ENCODE measurements around the gene MAL. TPM values are rescaled to one million over a fixed set of nuclear protein-coding genes. Genes with fewer than 3 reads are reported as not detected.

MAL gene
- total and polyA plus RNA-seq, 2 experiments from 2014 or later = not detected

- no peaks in the 10 kb centered on the region for H3K4me1 ChIP-seq (ENCODE audit: low read depth)
- no peaks in the 10 kb centered on the region for H3K9me3 ChIP-seq (ENCODE audit: low read depth)
- no peak for DNase-seq (ENCODE audit: low read depth in 1 of 2, low spot score in 1 of 2)
- H3K27me3 ChIP-seq = peaks cover 16% of the 10 kb centered on the region
- H3K36me3 ChIP-seq = no peaks in the 10 kb centered on the region
- no peak overlapping the region for H3K4me3 ChIP-seq
- TF ChIP-seq CTCF (IDR thresholded peaks at IDR 0.05; ENCODE audit: low read depth, low read length) = no peak
- H3K27ac ChIP-seq = no peak overlapping the region
Observed at GRCh38 chr2:95038635-95039298, 13.3 kb downstream of the MAL start.

DNA sequence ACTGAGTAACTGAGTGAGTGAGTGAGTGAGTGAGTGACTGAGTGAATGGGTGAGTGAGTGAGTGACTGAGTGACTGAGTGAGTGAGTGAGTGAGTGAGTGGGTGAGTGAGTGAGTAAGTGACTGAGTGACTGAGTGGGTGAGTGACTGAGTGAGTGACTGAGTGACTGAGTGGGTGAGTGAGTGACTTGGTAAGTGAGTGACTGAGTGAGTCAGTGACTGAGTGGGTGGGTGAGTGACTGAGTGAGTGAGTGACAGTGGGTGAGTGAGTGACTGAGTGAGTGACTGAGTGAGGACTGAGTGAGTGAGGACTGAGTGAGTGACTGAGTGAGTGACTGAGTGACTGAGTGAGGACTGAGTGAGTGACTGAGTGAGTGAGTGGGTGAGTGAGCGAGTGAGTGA is 13.9 kb downstream of the MAL start:
- Histone ChIP-seq H3K27me3 (peaks cover 19% of the 10 kb centered on the region), H3K36me3 (no peaks in the 10 kb centered on the region), H3K4me1 (ENCODE audit: low read depth) (no peaks in the 10 kb centered on the region), H3K27ac (no peak overlapping the region), H3K4me3 (no peak overlapping the region), H3K9me3 (ENCODE audit: low read depth) (no peaks in the 10 kb centered on the region)
- no peak for DNase-seq (ENCODE audit: low read depth in 1 of 2, low spot score in 1 of 2)
- TF ChIP-seq CTCF (IDR thresholded peaks at IDR 0.05; ENCODE audit: low read depth, low read length) = no peak

DNA sequence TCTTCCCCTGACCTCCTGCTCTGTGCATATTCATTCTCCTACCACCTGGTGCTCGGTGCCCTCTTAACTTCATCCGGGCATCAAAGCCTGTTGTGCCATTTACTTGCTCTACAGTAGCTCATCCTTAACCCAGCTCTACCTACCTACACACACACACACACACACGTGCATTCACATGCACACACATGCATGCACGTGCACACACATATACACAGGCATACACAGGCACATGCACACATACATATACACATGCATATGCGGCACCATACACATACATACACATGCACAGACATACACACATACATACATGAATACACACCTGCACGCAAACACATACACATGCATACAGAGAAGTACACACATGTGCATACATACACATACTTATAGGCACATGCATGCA is 14.5 kb downstream of the MAL start:
- Histone ChIP-seq H3K4me3 (no peak overlapping the region), H3K36me3 (no peaks in the 10 kb centered on the region), H3K4me1 (ENCODE audit: low read depth) (no peaks in the 10 kb centered on the region), H3K27ac (no peak overlapping the region), H3K9me3 (ENCODE audit: low read depth) (no peaks in the 10 kb centered on the region), H3K27me3 (peaks cover 18% of the 10 kb centered on the region)
- no peak for DNase-seq (ENCODE audit: low read depth in 1 of 2, low spot score in 1 of 2)
- TF ChIP-seq CTCF (IDR thresholded peaks at IDR 0.05; ENCODE audit: low read depth, low read length) = no peak

GRCh38 chr2:95040426-95040825 is 14.9 kb downstream of the MAL start:
- H3K9me3 ChIP-seq (ENCODE audit: low read depth) = no peaks in the 10 kb centered on the region
- no peak overlapping the region for H3K27ac ChIP-seq
- H3K4me1 ChIP-seq (ENCODE audit: low read depth) = no peaks in the 10 kb centered on the region
- TF ChIP-seq CTCF (IDR thresholded peaks at IDR 0.05; ENCODE audit: low read depth, low read length) = no peak
- H3K27me3 ChIP-seq = peaks cover 14% of the 10 kb centered on the region
- H3K4me3 ChIP-seq = no peak overlapping the region
- H3K36me3 ChIP-seq = no peaks in the 10 kb centered on the region
- no peak for DNase-seq (ENCODE audit: low read depth in 1 of 2, low spot score in 1 of 2)

GRCh38 chr2:95041060-95041823 is 15.7 kb downstream of the MAL start:
- H3K4me1 ChIP-seq (ENCODE audit: low read depth) = no peaks in the 10 kb centered on the region
- H3K36me3 ChIP-seq = no peaks in the 10 kb centered on the region
- no peak overlapping the region for H3K4me3 ChIP-seq
- no peak for TF ChIP-seq CTCF (IDR thresholded peaks at IDR 0.05; ENCODE audit: low read depth, low read length)
- DNase-seq (ENCODE audit: low read depth in 1 of 2, low spot score in 1 of 2) = peak in 1 of 2 donors; percentile 46
- H3K9me3 ChIP-seq (ENCODE audit: low read depth) = no peaks in the 10 kb centered on the region
- peaks cover 14% of the 10 kb centered on the region for H3K27me3 ChIP-seq
- H3K27ac ChIP-seq = no peak overlapping the region
